VCaP (cell line): Measurements from ENCODE around the gene KCNAB1.

ENCODE experiments used
- H3K27ac ChIP-seq: fragments of 450-650 bp; 2 replicates; pipeline ENCODE4 v1.5.1; 2017
- TF ChIP-seq, protein P1 (sequence below): fragments of 450-650 bp; conservative IDR thresholded peaks from 2 replicates; pipeline ENCODE4 v1.5.1; 2017; ENCODE audit warnings: mild to moderate bottlenecking, moderate library complexity

KCNAB1 gene

DNA sequence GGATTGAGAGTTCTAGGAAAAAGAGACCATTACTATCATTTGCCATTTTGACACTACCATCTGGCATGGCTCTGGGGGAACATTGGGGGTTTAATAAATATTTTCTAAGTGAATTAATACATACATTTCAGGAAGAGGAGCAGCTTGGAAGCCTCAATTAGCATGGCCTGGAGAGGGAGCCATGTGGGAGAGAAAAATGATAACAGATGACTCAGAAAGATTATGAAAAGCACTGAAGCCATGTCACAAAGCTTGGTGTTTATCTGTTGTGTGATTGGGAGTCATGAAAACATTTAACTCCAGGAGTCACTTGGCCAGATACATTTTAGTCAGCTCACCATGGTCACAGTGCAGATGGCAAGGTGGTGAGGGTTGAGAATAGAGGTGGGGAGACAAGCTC, 313.5 kb downstream of the KCNAB1 start:
- TF ChIP-seq, protein P1, sequence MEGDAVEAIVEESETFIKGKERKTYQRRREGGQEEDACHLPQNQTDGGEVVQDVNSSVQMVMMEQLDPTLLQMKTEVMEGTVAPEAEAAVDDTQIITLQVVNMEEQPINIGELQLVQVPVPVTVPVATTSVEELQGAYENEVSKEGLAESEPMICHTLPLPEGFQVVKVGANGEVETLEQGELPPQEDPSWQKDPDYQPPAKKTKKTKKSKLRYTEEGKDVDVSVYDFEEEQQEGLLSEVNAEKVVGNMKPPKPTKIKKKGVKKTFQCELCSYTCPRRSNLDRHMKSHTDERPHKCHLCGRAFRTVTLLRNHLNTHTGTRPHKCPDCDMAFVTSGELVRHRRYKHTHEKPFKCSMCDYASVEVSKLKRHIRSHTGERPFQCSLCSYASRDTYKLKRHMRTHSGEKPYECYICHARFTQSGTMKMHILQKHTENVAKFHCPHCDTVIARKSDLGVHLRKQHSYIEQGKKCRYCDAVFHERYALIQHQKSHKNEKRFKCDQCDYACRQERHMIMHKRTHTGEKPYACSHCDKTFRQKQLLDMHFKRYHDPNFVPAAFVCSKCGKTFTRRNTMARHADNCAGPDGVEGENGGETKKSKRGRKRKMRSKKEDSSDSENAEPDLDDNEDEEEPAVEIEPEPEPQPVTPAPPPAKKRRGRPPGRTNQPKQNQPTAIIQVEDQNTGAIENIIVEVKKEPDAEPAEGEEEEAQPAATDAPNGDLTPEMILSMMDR: no peak
- H3K27ac ChIP-seq: no peak overlapping the region

DNA sequence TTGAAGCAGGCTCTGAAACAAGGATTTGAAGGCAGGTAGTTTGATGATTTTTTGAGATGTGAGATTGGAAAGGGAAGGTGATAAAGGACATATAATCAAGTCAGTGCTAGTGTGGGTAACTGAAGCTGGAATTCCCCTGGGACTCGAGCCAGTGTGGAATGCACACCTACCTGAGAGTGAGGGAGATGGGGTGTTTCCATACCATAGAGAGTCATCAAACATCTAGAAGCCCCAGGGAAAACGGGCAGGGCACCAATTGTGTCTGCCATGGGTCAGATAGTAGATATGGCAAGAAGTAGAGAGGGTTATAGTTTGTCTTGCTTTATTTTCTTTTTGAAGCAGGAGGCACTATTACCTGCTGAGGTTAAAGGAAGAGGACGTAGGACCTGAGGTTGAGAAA, 314.5 kb downstream of the KCNAB1 start:
- TF ChIP-seq, protein P1: no peak
- no peak overlapping the region for H3K27ac ChIP-seq

DNA sequence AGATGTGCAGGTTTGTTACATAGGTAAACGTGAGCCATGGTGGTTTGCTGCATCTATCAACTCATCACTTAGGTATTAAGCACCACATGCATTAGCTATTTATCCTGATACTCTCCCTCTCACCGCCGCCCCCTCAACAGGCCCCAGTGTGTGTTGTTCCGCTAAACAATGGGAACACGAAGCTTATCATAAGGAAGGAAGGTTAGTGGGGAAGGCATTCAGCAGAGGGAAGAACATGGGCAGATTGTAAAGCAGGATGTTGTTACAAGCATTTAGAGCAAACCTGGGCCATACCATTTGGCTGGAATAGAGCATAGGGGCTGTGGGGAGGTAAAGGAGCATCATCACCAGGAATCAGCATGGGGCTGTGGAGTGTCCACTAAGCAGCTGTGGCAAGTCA, 322.7 kb downstream of the KCNAB1 start:
- TF ChIP-seq, protein P1: no peak
- H3K27ac ChIP-seq: no peak overlapping the region

DNA sequence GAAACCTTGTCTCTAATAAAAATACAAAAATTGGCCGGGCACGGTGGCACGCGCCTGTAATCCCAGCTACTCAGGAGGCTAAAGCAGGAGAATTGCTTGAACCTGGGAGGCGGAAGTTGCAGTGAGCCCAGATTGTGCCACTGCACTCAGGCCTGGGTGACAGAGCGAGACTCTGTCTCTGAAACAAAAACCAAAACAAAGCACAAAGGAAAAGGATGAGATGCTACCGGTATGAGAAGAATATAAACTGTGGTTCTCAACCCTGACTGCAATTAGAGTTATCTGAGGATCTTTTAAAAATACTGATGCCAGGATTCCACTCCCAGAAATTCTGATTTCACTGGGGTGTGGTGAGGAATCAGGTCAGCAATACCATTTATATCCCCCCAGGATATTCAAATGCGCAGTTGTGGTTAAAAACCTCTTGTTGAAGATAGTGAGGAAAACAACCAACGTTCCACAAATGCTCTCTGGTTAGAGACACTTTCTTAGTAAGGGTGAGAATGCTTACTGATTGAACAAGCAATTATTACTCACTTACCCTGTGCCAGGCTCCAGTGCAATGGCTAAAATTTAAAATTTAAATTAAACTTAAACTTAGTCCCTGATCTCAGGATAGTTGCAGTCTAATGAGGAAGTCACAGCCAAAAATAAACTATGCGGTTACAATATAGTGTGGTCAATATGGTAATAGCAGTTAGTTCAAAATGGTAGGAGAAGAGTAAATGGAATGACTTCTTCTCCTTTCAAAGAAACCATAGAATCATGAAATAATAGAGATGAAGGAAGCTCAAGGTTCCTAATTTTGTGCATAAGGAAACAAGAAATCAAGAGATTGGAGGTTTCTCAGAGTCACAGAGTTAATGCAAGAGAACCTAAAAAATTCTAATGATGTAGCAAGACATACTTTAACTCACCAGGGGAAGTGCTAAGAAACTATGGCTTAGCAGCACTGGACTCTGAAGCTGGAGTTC, 325.0 kb downstream of the KCNAB1 start:
- TF ChIP-seq, protein P1: no peak

DNA sequence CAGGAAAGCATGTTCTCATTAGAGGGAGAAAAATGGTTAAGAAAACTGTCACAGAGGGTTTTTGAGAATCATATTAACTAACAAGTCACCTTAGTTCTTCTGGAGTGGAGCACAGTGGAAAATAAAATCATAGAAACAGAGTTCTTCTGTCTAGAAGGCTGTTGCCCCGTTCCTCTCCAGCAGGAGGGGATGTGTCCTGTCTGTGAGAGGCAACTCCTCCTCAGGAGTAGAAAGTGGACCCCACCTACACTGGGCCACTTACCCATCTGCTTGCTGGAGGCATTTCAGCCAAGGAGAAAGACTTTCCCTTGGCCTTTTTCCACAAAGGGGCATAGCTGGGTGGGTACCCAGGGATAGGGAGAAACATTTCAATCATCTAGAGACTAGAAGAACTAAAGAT, 327.9 kb downstream of the KCNAB1 start:
- H3K27ac ChIP-seq: no peak overlapping the region
- TF ChIP-seq, protein P1: peak; percentile 46; the same call in 1 of the 2 replicates

More for the DNA sequence above, 325.0 kb downstream of the KCNAB1 start:
- no peak overlapping the region for H3K27ac ChIP-seq

DNA sequence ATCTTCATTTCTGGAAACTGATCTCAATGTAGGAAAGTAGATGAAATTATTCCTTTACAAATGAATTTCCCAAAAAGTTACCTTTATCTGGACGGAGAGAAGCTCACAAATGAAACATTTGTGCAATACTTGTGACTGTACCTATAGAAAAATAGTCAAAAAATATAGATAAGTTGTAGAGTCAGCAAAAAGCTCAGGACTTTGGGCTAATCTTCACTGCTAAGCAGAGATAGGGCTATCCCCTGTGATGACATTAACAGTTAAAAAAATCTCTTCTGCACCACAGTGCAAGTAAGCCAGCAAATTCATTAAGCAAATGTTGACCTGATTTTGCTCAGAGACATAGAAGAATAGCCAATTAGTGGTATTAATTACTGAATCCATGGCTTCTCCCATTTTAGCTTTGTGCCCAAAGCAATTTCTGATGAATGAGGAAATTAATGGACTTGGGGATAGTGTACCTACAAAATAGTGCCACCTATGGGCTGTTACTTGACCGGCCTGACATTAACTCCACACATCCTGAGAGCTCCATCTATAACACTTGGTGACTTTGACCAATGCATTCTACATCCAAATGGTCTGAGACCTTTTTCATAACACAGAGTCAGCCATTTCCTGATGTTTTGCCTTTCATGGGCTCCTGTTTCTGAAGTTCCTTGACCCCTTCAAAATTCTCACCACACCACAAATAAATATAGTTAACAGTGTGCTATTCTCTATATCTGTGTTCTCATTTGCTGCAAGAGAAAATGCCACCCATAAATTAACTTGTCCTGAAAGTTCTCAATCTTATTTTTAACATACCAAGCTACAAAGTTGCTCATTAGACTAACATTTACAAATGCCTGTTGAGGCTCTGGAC, 329.6 kb downstream of the KCNAB1 start:
- TF ChIP-seq, protein P1: peak; percentile 74
- H3K27ac ChIP-seq: no peak overlapping the region

DNA sequence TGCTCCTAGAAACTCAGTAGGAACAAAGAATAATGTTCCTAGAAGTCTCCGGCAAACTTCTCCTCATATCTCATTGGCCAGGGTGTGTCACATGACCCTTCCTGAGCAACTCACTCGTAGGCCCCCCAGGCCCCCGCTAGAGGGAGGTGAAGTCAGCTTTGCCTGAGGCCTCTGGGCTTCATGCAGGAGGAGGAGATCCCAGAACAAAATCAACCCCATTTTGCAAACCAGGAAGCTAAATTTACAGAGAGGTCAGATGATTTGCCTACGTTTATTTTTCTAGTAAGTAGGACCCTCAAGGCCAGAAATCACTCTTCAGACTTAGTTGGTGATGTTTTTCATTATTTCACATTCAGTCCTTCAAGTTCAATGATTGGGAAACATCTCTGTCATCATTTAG, 335.5 kb downstream of the KCNAB1 start:
- H3K27ac ChIP-seq: no peak overlapping the region
- TF ChIP-seq, protein P1: no peak
